RWPE2 (cell line): Measurements from ENCODE around the gene ATRX.

Experiments used
- ATAC-seq: fragments of 200-7000 bp; cut with Tn5 transposase; 3 replicates; pipeline ENCODE4 v1.9.1; 2021; ENCODE audit warnings: low read depth
- DNase-seq: peaks from one replicate; pipeline ENCODE4 v3.0.0-alpha.2; 2020; ENCODE audit warnings: low spot score
- H3K27ac ChIP-seq: fragments of 450-650 bp; 2 replicates; pipeline ENCODE4 v1.5.1; 2017; ENCODE audit warnings: mild to moderate bottlenecking; ENCODE audit not compliant: poor library complexity, severe bottlenecking
- H3K27me3 ChIP-seq: fragments of 250-450 bp; sonication (Bioruptor Pico); 2 replicates; pipeline ENCODE4 v1.5.1; 2021; ENCODE audit warnings: mild to moderate bottlenecking, moderate library complexity; ENCODE audit not compliant: insufficient read depth, poor library complexity, severe bottlenecking
- H3K36me3 ChIP-seq: fragments of 250-450 bp; sonication (Bioruptor Pico); 2 replicates; pipeline ENCODE4 v1.5.1; 2020; ENCODE audit warnings: low read depth, mild to moderate bottlenecking, moderate library complexity
- H3K4me1 ChIP-seq: fragments of 250-450 bp; sonication (Bioruptor Pico); 2 replicates; pipeline ENCODE4 v1.5.1; 2021; ENCODE audit warnings: mild to moderate bottlenecking, moderate library complexity; ENCODE audit not compliant: insufficient read depth, poor library complexity, severe bottlenecking
- H3K4me3 ChIP-seq: fragments of 250-450 bp; sonication (Bioruptor Pico); 2 replicates; pipeline ENCODE4 v1.5.1; 2021; ENCODE audit warnings: mild to moderate bottlenecking, moderate library complexity; ENCODE audit not compliant: severe bottlenecking
- H3K9me3 ChIP-seq: fragments of 250-450 bp; sonication (Bioruptor Pico); 2 replicates; pipeline ENCODE4 v1.5.1; 2021; ENCODE audit warnings: mild to moderate bottlenecking, moderate library complexity; ENCODE audit not compliant: severe bottlenecking
- TF ChIP-seq, protein P1 (sequence below): fragments of 450-650 bp; IDR thresholded peaks from one replicate; pipeline ENCODE4 v1.5.1; 2017; ENCODE audit warnings: mild to moderate bottlenecking, moderate library complexity; ENCODE audit not compliant: poor library complexity, severe bottlenecking

Gene ATRX

DNA sequence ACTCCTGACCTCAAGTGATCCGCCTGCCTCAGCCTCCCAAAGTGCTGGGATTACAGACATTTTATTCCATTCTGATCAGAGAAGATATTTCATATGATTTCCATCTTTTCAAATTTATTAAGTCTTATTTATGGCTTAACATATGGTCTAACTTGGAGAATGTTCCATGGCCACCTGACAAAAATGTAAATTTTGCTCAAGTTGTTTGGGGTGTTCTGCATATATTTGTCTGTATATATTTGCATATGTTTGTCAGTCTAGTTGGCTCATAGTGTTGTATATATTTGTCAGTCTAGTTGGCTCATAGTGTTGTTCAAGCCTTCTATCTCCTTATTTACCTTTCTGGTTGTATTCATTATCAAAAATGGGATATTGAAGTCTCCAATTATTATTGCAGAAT lies 16.2 kb upstream of the ATRX start:
- Histone ChIP-seq H3K4me3 (no peak overlapping the region), H3K4me1 (no peaks in the 10 kb centered on the region), H3K9me3 (no peaks in the 10 kb centered on the region), H3K36me3 (no peaks in the 10 kb centered on the region), H3K27me3 (no peaks in the 10 kb centered on the region), H3K27ac (no peak overlapping the region)
- TF ChIP-seq, protein P1, sequence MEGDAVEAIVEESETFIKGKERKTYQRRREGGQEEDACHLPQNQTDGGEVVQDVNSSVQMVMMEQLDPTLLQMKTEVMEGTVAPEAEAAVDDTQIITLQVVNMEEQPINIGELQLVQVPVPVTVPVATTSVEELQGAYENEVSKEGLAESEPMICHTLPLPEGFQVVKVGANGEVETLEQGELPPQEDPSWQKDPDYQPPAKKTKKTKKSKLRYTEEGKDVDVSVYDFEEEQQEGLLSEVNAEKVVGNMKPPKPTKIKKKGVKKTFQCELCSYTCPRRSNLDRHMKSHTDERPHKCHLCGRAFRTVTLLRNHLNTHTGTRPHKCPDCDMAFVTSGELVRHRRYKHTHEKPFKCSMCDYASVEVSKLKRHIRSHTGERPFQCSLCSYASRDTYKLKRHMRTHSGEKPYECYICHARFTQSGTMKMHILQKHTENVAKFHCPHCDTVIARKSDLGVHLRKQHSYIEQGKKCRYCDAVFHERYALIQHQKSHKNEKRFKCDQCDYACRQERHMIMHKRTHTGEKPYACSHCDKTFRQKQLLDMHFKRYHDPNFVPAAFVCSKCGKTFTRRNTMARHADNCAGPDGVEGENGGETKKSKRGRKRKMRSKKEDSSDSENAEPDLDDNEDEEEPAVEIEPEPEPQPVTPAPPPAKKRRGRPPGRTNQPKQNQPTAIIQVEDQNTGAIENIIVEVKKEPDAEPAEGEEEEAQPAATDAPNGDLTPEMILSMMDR: no peak
- no peak for DNase-seq
- ATAC-seq: no peak

DNA sequence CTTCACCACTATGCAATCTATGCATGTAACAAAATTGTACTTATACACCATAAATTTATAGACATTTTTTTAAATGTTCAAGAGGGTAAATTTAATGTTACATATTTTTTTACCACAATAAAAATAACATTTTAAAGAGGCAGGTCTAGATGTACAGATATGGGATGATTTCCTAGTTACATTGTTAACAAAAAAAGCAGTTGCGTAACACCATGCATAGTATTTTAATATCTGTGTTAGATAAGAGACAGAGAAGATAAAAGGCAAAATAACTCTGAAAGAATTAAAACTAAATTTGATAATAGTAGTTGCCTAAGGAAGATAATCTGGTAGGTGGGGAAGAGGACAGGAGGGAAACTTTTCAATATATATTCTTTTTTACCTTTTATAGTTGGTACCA lies 9.1 kb upstream of the ATRX start:
- Histone ChIP-seq H3K36me3 (no peaks in the 10 kb centered on the region), H3K4me3 (no peak overlapping the region), H3K9me3 (no peaks in the 10 kb centered on the region), H3K27ac (no peak overlapping the region), H3K4me1 (no peaks in the 10 kb centered on the region), H3K27me3 (no peaks in the 10 kb centered on the region)
- TF ChIP-seq, protein P1: no peak
- ATAC-seq (no peak), DNase-seq (no peak)

DNA sequence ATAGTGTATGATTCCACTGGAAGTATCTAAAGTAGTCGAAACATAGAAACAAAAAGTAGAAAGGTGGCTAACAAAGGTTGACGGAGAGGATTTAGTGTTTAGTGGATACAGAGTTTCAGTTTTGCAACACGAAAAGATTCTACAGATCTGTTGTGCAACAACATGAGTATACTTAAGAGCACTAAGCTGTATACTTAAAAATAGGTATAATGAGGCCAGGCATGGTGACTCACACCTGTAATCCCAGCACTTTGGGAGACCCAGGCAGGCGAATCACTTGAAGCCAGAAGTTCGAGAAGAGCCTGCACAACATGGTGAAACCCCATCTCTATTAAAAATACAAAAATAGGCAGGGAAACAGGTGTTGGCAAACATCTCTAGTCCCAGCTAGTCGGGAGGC lies 7.9 kb upstream of the ATRX start:
- Histone ChIP-seq H3K27ac (no peak overlapping the region), H3K9me3 (no peaks in the 10 kb centered on the region), H3K4me3 (no peak overlapping the region), H3K4me1 (no peaks in the 10 kb centered on the region), H3K36me3 (no peaks in the 10 kb centered on the region), H3K27me3 (no peaks in the 10 kb centered on the region)
- DNase-seq: no peak
- TF ChIP-seq, protein P1: no peak
- ATAC-seq: no peak

DNA sequence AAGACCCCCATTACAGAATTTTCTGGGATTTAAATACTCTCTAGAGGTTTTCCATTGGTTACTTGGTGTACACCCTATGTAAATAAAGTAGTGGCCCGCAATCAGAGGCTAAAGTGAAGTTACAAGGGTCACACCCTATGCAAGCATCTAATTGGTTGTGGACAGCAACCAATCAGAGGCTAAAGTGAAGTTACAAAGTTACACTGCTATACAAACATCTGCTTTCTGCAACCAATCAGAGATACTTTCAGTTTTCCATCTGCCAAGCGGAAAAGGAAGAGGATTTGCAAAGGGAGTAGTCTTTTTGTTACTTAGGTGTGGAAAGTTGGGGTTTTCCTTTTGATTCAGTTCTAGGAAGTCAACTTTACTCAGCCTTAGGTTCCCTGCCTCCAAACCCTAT lies 2.0 kb upstream of the ATRX start:
- DNase-seq (no peak), ATAC-seq (no peak)

DNA sequence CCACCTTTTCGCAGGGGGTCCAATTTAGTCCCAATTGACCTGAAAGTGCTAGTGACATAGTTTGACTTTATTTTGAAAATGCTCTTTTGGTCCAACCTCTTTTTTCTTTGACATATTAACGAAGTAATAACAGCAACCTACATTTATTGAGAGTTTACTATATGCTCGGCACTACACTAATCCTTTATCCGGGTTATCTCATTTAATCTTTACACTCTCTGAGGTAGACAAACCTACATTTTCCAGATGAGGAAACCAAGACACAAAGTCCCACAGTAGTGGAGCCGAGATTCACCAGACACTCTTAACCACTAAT lies 307 bp upstream of the ATRX start:
- H3K9me3 ChIP-seq: no peaks in the 10 kb centered on the region
- H3K4me3 ChIP-seq: peak overlapping the region; percentile 58
- H3K27me3 ChIP-seq: no peaks in the 10 kb centered on the region
- H3K27ac ChIP-seq: peak overlapping the region; percentile 61
- TF ChIP-seq, protein P1: no peak
- DNase-seq (no peak), ATAC-seq (no peak)
- no peaks in the 10 kb centered on the region for H3K36me3 ChIP-seq
- no peaks in the 10 kb centered on the region for H3K4me1 ChIP-seq

More for the DNA sequence above, 2.0 kb upstream of the ATRX start:
- no peaks in the 10 kb centered on the region for H3K9me3 ChIP-seq
- H3K27ac ChIP-seq: no peak overlapping the region
- H3K36me3 ChIP-seq: no peaks in the 10 kb centered on the region
- no peaks in the 10 kb centered on the region for H3K4me1 ChIP-seq
- no peaks in the 10 kb centered on the region for H3K27me3 ChIP-seq
- TF ChIP-seq, protein P1: no peak
- H3K4me3 ChIP-seq: no peak overlapping the region
